Mesendoderm (in vitro differentiated cells): Measurements from ENCODE around the gene KANSL1L.

ENCODE experiments used
- DNase-seq: peaks from one replicate; pipeline ENCODE4 v3.0.0; 2013
- H2AK5ac ChIP-seq: 2 replicates; pipeline ENCODE4 v1.6.1; 2013; ENCODE audit warnings: low read length, inconsistent platforms
- H2BK120ac ChIP-seq: 2 replicates; pipeline ENCODE4 v1.6.1; 2013; ENCODE audit warnings: low read depth, mild to moderate bottlenecking, low read length, moderate library complexity, mixed read lengths
- H2BK15ac ChIP-seq: replicated peaks from 2 replicates; pipeline ENCODE4 v1.6.1; 2013; ENCODE audit warnings: low read depth, mild to moderate bottlenecking, moderate library complexity
- H2BK5ac ChIP-seq: 2 replicates; pipeline ENCODE4 v1.6.1; 2013; ENCODE audit warnings: low read length, inconsistent platforms
- H3K18ac ChIP-seq: 2 replicates; pipeline ENCODE4 v1.6.1; 2013; ENCODE audit warnings: mild to moderate bottlenecking, low read length, mixed read lengths
- H3K23ac ChIP-seq: one replicate; pipeline ENCODE4 v1.6.1; 2013; ENCODE audit warnings: low read length
- H3K27ac ChIP-seq: 2 replicates; pipeline ENCODE4 v1.5.1; 2013; ENCODE audit warnings: low read depth, mild to moderate bottlenecking, inconsistent platforms, low read length, moderate library complexity
- H3K27me3 ChIP-seq: 2 replicates; pipeline ENCODE4 v1.6.1; 2013; ENCODE audit warnings: low read length, control low read depth, mild to moderate bottlenecking, inconsistent platforms; ENCODE audit not compliant: insufficient read depth, poor library complexity
- H3K36me3 ChIP-seq: 2 replicates; pipeline ENCODE4 v1.6.1; 2013; ENCODE audit warnings: low read length, inconsistent platforms; ENCODE audit not compliant: control insufficient read depth, insufficient read depth
- H3K4ac ChIP-seq: one replicate; pipeline ENCODE4 v1.6.1; 2013; ENCODE audit warnings: low read depth, mild to moderate bottlenecking, low read length, moderate library complexity
- H3K4me1 ChIP-seq: 2 replicates; pipeline ENCODE4 v1.6.1; 2013; ENCODE audit warnings: low read depth, low read length, inconsistent platforms; ENCODE audit not compliant: control insufficient read depth
- H3K4me2 ChIP-seq: 2 replicates; pipeline ENCODE4 v1.6.1; 2013; ENCODE audit warnings: low read length
- H3K4me3 ChIP-seq: 2 replicates; pipeline ENCODE4 v1.5.1; 2013; ENCODE audit warnings: mild to moderate bottlenecking, low read length
- H3K56ac ChIP-seq: one replicate; pipeline ENCODE4 v1.6.1; 2013; ENCODE audit warnings: low read length
- H3K79me1 ChIP-seq: 2 replicates; pipeline ENCODE4 v1.6.1; 2013; ENCODE audit warnings: low read length, inconsistent platforms
- H3K79me2 ChIP-seq: 2 replicates; pipeline ENCODE4 v1.6.1; 2013; ENCODE audit warnings: mild to moderate bottlenecking, low read length; ENCODE audit not compliant: control insufficient read depth, insufficient read depth
- H3K9ac ChIP-seq: 2 replicates; pipeline ENCODE4 v1.6.1; 2013; ENCODE audit warnings: low read length, inconsistent platforms
- H4K5ac ChIP-seq: one replicate; pipeline ENCODE4 v1.6.1; 2013; ENCODE audit warnings: low read length
- H4K8ac ChIP-seq: one replicate; pipeline ENCODE4 v1.6.1; 2013; ENCODE audit warnings: low read depth, mild to moderate bottlenecking, control low read depth, low read length, moderate library complexity
- WGBS: extraction: QIAGEN DNeasy Blood & Tissue Kit; methylation state at CpG from one replicate; pipeline ENCODE4 v1.1.7; 2013; ENCODE audit warnings: low lambda C conversion rate, missing lambda C conversion rate; ENCODE audit not compliant: insufficient coverage; ENCODE audit errors: extremely low coverage; 5-methylcytosine and 5-hydroxymethylcytosine counted together

KANSL1L gene

DNA sequence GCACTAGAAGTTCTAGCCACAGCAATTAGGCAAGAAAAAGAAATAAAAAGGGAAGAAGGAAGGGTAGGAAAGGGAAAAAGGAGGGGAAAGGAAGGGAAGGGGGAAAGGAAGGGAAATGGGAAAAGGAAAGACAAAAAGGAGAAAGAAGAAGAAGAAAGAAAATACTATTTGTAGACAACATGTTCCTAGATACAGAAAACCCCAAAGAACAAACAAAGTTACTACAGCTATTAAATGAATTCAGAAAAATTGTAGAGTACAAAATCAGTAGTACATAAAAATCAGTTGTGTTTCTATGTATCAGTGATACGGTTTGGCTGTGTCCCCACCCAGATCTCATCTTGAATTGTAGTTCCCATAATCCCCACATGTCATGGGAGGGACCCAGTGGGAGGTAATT lies 116.5 kb downstream of the KANSL1L start:
- H3K27ac ChIP-seq: no peak overlapping the region
- no peak overlapping the region for H2BK5ac ChIP-seq
- no peak overlapping the region for H2BK120ac ChIP-seq
- no peak overlapping the region for H3K18ac ChIP-seq
- H4K5ac ChIP-seq: no peak overlapping the region
- H3K36me3 ChIP-seq: no peaks in the 10 kb centered on the region
- no peaks in the 10 kb centered on the region for H3K79me1 ChIP-seq
- no peak overlapping the region for H3K56ac ChIP-seq
- H3K4me3 ChIP-seq: no peak overlapping the region
- H3K79me2 ChIP-seq: no peaks in the 10 kb centered on the region
- no peak overlapping the region for H3K9ac ChIP-seq
- H2BK15ac ChIP-seq: no peak overlapping the region
- DNase-seq: no peak
- H3K4ac ChIP-seq: no peak overlapping the region
- WGBS: no CpG with 5 or more reads among the region's 1 CpG
- H3K23ac ChIP-seq: no peak overlapping the region
- no peak overlapping the region for H4K8ac ChIP-seq
- no peaks in the 10 kb centered on the region for H3K27me3 ChIP-seq
- H2AK5ac ChIP-seq: no peak overlapping the region
- H3K4me1 ChIP-seq: no peaks in the 10 kb centered on the region
- H3K4me2 ChIP-seq: no peak overlapping the region

DNA sequence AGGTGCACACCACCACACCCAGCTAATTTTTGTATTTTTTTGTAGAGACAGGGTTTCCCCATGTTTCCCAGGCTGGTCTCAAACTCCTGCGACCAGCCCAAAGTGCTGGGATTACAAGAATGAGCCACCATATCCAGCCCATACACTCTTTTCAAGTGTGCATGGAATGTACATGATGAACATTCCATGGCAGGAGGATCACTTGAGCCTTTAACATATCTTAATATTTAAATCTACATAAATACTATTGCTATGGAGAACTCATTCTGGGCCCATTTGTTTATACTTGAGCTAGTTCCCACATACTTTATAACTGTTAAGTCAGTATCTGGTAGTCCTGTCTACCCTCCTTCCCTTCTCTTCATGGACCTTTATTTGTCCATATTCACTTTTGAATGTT lies 120.3 kb downstream of the KANSL1L start:
- no peaks in the 10 kb centered on the region for H3K27me3 ChIP-seq
- no peak for DNase-seq

DNA sequence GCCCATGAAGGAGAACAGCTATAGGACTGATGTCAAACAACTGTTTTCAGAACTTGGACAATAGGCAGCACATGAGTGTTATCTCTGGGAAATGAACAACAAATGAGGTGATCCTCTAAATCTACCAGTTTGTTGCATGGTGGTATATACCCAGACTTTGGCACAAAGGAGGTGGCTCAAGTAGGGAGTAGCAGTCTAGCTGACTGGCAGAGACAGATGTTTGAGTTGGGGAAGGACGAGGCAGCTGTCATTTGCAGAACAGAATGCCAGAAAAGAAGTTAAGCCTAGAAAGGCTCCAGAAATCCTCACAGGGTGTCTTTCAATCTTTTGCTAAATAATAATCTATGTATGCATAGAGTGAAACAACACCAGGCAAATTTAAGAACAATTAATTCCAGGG lies 121.4 kb downstream of the KANSL1L start:
- Histone ChIP-seq H3K27ac (no peak overlapping the region), H3K4ac (no peak overlapping the region), H3K79me2 (no peaks in the 10 kb centered on the region), H3K36me3 (no peaks in the 10 kb centered on the region), H3K4me2 (no peak overlapping the region), H3K79me1 (no peaks in the 10 kb centered on the region), H2AK5ac (no peak overlapping the region), H2BK15ac (no peak overlapping the region), H3K56ac (no peak overlapping the region), H2BK120ac (no peak overlapping the region), H3K18ac (no peak overlapping the region), H2BK5ac (no peak overlapping the region), H3K27me3 (no peaks in the 10 kb centered on the region), H3K23ac (no peak overlapping the region), H4K5ac (no peak overlapping the region), H3K4me3 (no peak overlapping the region), H3K4me1 (no peaks in the 10 kb centered on the region), H4K8ac (no peak overlapping the region), H3K9ac (no peak overlapping the region)
- WGBS: no CpG with 5 or more reads among the region's 1 CpG
- DNase-seq: no peak

More for the DNA sequence above, 120.3 kb downstream of the KANSL1L start:
- H3K18ac ChIP-seq: no peak overlapping the region
- no peak overlapping the region for H4K5ac ChIP-seq
- WGBS: no CpG with 5 or more reads among the region's 1 CpG
- no peak overlapping the region for H3K4ac ChIP-seq
- no peaks in the 10 kb centered on the region for H3K36me3 ChIP-seq
- H3K4me3 ChIP-seq: no peak overlapping the region
- H3K9ac ChIP-seq: no peak overlapping the region
- no peak overlapping the region for H2BK120ac ChIP-seq
- H3K23ac ChIP-seq: no peak overlapping the region
- H4K8ac ChIP-seq: no peak overlapping the region
- no peaks in the 10 kb centered on the region for H3K4me1 ChIP-seq
- H2AK5ac ChIP-seq: no peak overlapping the region
- no peak overlapping the region for H3K4me2 ChIP-seq
- H2BK5ac ChIP-seq: no peak overlapping the region
- H3K56ac ChIP-seq: no peak overlapping the region
- no peak overlapping the region for H2BK15ac ChIP-seq
- H3K79me2 ChIP-seq: no peaks in the 10 kb centered on the region
- H3K27ac ChIP-seq: no peak overlapping the region
- no peaks in the 10 kb centered on the region for H3K79me1 ChIP-seq

DNA sequence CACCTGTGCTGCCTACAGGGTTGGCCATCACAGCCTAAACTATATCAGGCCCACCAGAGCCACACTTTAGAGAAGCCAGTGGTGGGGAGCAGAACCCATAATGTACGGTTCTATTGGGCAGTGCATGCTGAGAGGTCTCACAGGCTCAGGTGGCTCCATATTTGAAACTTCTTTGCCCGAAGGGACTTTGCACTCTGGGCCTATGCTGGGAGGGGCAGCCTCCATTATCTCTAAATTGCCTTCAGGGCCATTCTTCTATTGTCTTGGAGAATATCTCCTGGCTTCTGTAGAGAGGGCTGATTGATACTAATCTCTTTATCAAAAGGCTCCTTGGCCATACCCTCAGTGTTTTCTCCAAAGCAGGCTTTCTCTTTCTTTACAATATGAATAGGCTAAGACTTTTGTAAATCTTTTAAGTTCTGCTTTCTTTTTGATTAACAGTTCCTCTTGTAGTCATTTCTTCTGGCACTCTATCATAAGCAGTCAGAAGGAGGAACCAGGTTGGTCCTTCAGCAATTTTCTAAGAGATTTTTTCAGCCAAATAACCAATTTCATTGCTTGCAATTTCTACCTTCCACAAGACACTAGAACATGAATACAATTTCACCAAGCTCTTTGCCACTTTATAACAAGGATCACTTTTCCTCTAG lies 124.2 kb downstream of the KANSL1L start:
- Histone ChIP-seq H3K4me3 (no peak overlapping the region), H3K18ac (no peak overlapping the region), H4K5ac (no peak overlapping the region), H3K23ac (no peak overlapping the region), H2BK5ac (no peak overlapping the region), H3K36me3 (no peaks in the 10 kb centered on the region), H3K27me3 (no peaks in the 10 kb centered on the region), H3K56ac (no peak overlapping the region), H3K9ac (no peak overlapping the region), H2BK15ac (no peak overlapping the region), H3K79me1 (no peaks in the 10 kb centered on the region), H3K4me1 (no peaks in the 10 kb centered on the region), H3K4me2 (no peak overlapping the region), H2AK5ac (no peak overlapping the region), H2BK120ac (no peak overlapping the region), H3K4ac (no peak overlapping the region), H4K8ac (no peak overlapping the region), H3K79me2 (no peaks in the 10 kb centered on the region), H3K27ac (no peak overlapping the region)
- WGBS: no CpG with 5 or more reads among the region's 2 CpGs
- DNase-seq: peak; percentile 33

DNA sequence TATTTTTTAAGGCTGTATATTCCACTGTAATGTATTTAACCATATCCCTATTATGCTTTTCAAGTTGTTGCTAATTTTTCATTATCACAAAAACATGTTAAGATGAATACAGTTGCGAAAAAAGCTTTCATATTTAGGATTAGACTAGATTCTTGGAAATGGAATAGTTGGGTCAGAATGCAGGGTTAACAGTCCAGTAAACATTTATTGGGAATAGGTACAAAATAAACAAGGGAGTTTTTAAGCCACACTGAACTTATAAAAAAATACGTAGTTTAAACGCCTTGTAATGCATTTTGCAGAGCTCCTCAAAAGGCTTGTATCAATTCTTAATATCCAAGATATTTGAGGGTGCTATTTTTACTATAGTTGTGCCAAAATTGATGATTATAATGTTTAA lies 133.1 kb downstream of the KANSL1L start:
- no peak overlapping the region for H3K9ac ChIP-seq

DNA sequence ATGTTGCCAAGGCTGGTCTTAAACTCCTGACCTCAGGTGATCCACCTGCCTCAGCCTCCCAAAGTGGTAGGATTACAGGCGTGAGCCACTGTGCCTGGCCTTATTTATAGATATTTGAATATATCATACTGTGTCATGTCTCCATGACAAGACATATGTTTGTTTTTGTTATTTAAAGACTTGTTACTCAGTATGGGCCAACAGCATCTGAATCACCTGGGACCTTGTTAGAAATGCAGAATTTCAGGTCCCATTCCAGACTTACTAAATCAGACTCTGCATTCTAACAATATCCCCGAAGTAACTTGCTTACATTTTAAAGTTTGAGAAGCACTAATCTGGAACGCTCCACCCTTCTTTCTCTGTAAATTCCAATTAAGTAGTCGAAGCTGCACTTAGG lies 135.5 kb downstream of the KANSL1L start:
- no peak overlapping the region for H3K9ac ChIP-seq
- H3K23ac ChIP-seq: no peak overlapping the region
- H2BK5ac ChIP-seq: no peak overlapping the region
- no peaks in the 10 kb centered on the region for H3K36me3 ChIP-seq
- H3K79me2 ChIP-seq: no peaks in the 10 kb centered on the region
- no peak overlapping the region for H3K4me2 ChIP-seq
- no peak for DNase-seq
- no peak overlapping the region for H2BK120ac ChIP-seq
- no peak overlapping the region for H3K18ac ChIP-seq
- no peak overlapping the region for H3K27ac ChIP-seq
- no peaks in the 10 kb centered on the region for H3K27me3 ChIP-seq
- no peak overlapping the region for H2AK5ac ChIP-seq
- H2BK15ac ChIP-seq: no peak overlapping the region
- no peak overlapping the region for H4K8ac ChIP-seq
- H4K5ac ChIP-seq: no peak overlapping the region
- H3K56ac ChIP-seq: no peak overlapping the region
- H3K79me1 ChIP-seq: no peaks in the 10 kb centered on the region
- H3K4me3 ChIP-seq: no peak overlapping the region
- no CpG with 5 or more reads among the region's 4 CpGs for WGBS
- H3K4ac ChIP-seq: no peak overlapping the region
- H3K4me1 ChIP-seq: no peaks in the 10 kb centered on the region

More for the DNA sequence above, 133.1 kb downstream of the KANSL1L start:
- no peak for DNase-seq
- Histone ChIP-seq H3K18ac (no peak overlapping the region), H3K4ac (no peak overlapping the region), H2BK15ac (no peak overlapping the region), H2BK120ac (no peak overlapping the region), H3K4me2 (no peak overlapping the region), H3K4me1 (no peaks in the 10 kb centered on the region), H3K79me1 (no peaks in the 10 kb centered on the region), H3K36me3 (no peaks in the 10 kb centered on the region), H4K5ac (no peak overlapping the region), H3K4me3 (no peak overlapping the region), H3K79me2 (no peaks in the 10 kb centered on the region), H3K23ac (no peak overlapping the region), H2AK5ac (no peak overlapping the region), H2BK5ac (no peak overlapping the region), H3K27me3 (no peaks in the 10 kb centered on the region), H3K56ac (no peak overlapping the region), H3K27ac (no peak overlapping the region), H4K8ac (no peak overlapping the region)
- no CpG with 5 or more reads among the region's 3 CpGs for WGBS
